HCT116 (cell line): ENCODE data around the gene ACBD4. TPM values are rescaled to one million over a fixed set of nuclear protein-coding genes. Genes with fewer than 3 reads are reported as not detected.

Experiments used
- ATAC-seq: fragments of 200-7000 bp; cut with Tn5 transposase; 2 replicates; pipeline ENCODE4 v1.9.1; 2020; ENCODE audit warnings: mild to moderate bottlenecking, moderate library complexity
- BruUV-seq: library from RNA; stranded (reverse); fragments of 400-500 nt; replicated peaks from 2 replicates; lab custom pipeline; 2021; lab: Mats Ljungman, UMichigan
- CTCF ChIA-PET: fragments of 300-600 bp; sonication (Branson Sonifier 250); formaldehyde crosslinking; loops from one replicate; lab custom pipeline; 2021; ENCODE audit warnings: antibody characterized with exemption; lab: Charles Lee
- POLR2A ChIA-PET: fragments of 300-600, 350-600 bp; sonication (Branson Sonifier 250); formaldehyde crosslinking; loops from one replicate; lab custom pipeline; 2021; ENCODE audit warnings: antibody characterized with exemption; lab: Charles Lee
- RAD21 ChIA-PET, 2 experiments: fragments of 300-600 bp; sonication (Branson Sonifier 250); formaldehyde crosslinking; loops; one replicate each; lab custom pipeline; 2023; ENCODE audit warnings: low total read pairs in 2 of 2; ENCODE audit not compliant: uncharacterized antibody in 2 of 2, unreplicated experiment in 2 of 2, low non-redundant PET in 1 of 2; lab: Charles Lee
- DNase-seq: peaks from one replicate; pipeline ENCODE4 v3.0.0-alpha.2; 2010; ENCODE audit warnings: low read depth, low spot score
- H2AFZ ChIP-seq: fragments of 200-600 bp; shearing (Covaris generic), sonication (generic); 2 replicates; pipeline ENCODE4 v1.6.1; 2017; ENCODE audit warnings: low read depth, mixed run types, mixed read lengths, antibody characterized with exemption, low read length; ENCODE audit not compliant: poor library complexity, severe bottlenecking
- H3K27ac ChIP-seq: 2 replicates; pipeline ENCODE4 v1.5.1; 2012; ENCODE audit warnings: low read depth, low read length
- H3K27me3 ChIP-seq: fragments of 200-600 bp; sonication (generic); 2 replicates; pipeline ENCODE4 v1.6.1; 2016; ENCODE audit warnings: mixed run types, low read length, mixed read lengths; ENCODE audit not compliant: insufficient read depth
- H3K36me3 ChIP-seq, 2 experiments: fragments of 200-500 bp in 1 of 2; fragments of 200-600 bp in 1 of 2; sonication (Bioruptor generic) in 1 of 2; sonication (generic) in 1 of 2; 2 replicates each; pipeline versions ENCODE4 v1.5.1 to v1.6.1; 2014 to 2016; ENCODE audit warnings: low read length in 2 of 2, inconsistent platforms in 1 of 2, mixed read lengths in 1 of 2, mixed run types in 1 of 2; ENCODE audit not compliant: insufficient read depth in 2 of 2, control insufficient read depth in 1 of 2
- H3K4me1 ChIP-seq, 2 experiments: fragments of 200-600 bp in 1 of 2; sonication (generic) in 1 of 2; 2 replicates each; pipeline versions ENCODE4 v1.5.1 to v1.6.1; 2012 to 2017; ENCODE audit warnings: low read length in 2 of 2, inconsistent platforms in 1 of 2, mild to moderate bottlenecking in 1 of 2, mixed read lengths in 1 of 2, mixed run types in 1 of 2, moderate library complexity in 1 of 2; ENCODE audit not compliant: insufficient read depth in 2 of 2, control insufficient read depth in 1 of 2
- H3K4me2 ChIP-seq: fragments of 200-600 bp; sonication (generic); 2 replicates; pipeline ENCODE4 v1.6.1; 2017; ENCODE audit warnings: mixed run types, low read length, mixed read lengths
- H3K4me3 ChIP-seq, 2 experiments: fragments of 200-600 bp in 1 of 2; sonication (generic) in 1 of 2; replicated peaks in 1 of 2; 2 replicates each; pipeline ENCODE4 v1.5.1; 2011 to 2016; ENCODE audit warnings: low read length in 2 of 2, control low read depth in 1 of 2, low read depth in 1 of 2, mild to moderate bottlenecking in 1 of 2, mixed read lengths in 1 of 2, mixed run types in 1 of 2
- H3K79me2 ChIP-seq: fragments of 200-600 bp; sonication (generic); 2 replicates; pipeline ENCODE4 v1.6.1; 2017; ENCODE audit warnings: mild to moderate bottlenecking, mixed run types, low read length, moderate library complexity, mixed read lengths; ENCODE audit not compliant: insufficient read depth
- H3K9ac ChIP-seq: fragments of 200-600 bp; sonication (generic); 2 replicates; pipeline ENCODE4 v1.6.1; 2016; ENCODE audit warnings: low read length, mixed read lengths
- H3K9me2 ChIP-seq: fragments of 200-600 bp; sonication (generic), shearing (Covaris generic); 2 replicates; pipeline ENCODE4 v1.6.1; 2017; ENCODE audit warnings: mixed run types, mild to moderate bottlenecking, moderate library complexity; ENCODE audit not compliant: insufficient read depth
- H3K9me3 ChIP-seq, 2 experiments: fragments of 200-500 bp in 1 of 2; fragments of 200-600 bp in 1 of 2; sonication (Bioruptor generic) in 1 of 2; sonication (generic) in 1 of 2; 2 replicates each; pipeline ENCODE4 v1.6.1; 2014 to 2017; ENCODE audit warnings: low read length in 2 of 2, mixed read lengths in 2 of 2, inconsistent platforms in 1 of 2, low read depth in 1 of 2, mild to moderate bottlenecking in 1 of 2, mixed run types in 1 of 2, moderate library complexity in 1 of 2; ENCODE audit not compliant: control insufficient read depth in 1 of 2, insufficient read depth in 1 of 2
- H4K20me1 ChIP-seq: fragments of 200-600 bp; sonication (generic), shearing (Covaris generic); 2 replicates; pipeline ENCODE4 v1.6.1; 2017; ENCODE audit warnings: mixed run types, mild to moderate bottlenecking, moderate library complexity; ENCODE audit not compliant: insufficient read depth
- CBX3 ChIP-seq: IDR thresholded peaks from 2 replicates; pipeline ENCODE4 v1.6.1; 2012; ENCODE audit warnings: low read depth
- EGR1 ChIP-seq: IDR thresholded peaks from 2 replicates; pipeline ENCODE4 v1.6.1; 2012; ENCODE audit warnings: low read depth
- EZH2phosphoT487 ChIP-seq: fragments of 200-600 bp; IDR thresholded peaks from 2 replicates; pipeline ENCODE4 v1.6.1; 2018; ENCODE audit warnings: antibody characterized with exemption, borderline replicate concordance
- JUND ChIP-seq: IDR thresholded peaks from 2 replicates; pipeline ENCODE4 v1.6.1; 2012
- MAX ChIP-seq: IDR thresholded peaks from 2 replicates; pipeline ENCODE4 v1.6.1; 2012
- POLR2A ChIP-seq: IDR thresholded peaks from 2 replicates; pipeline ENCODE4 v1.7.0; 2011; ENCODE audit warnings: borderline replicate concordance; ENCODE audit not compliant: insufficient read depth, insufficient read length; ENCODE audit errors: extremely low read depth
- POLR2AphosphoS5 ChIP-seq: IDR thresholded peaks from 2 replicates; pipeline ENCODE4 v1.6.1; 2011; ENCODE audit warnings: mild to moderate bottlenecking, low read depth, low read length, moderate library complexity
- SRF ChIP-seq: IDR thresholded peaks from 2 replicates; pipeline ENCODE4 v1.6.1; 2012; ENCODE audit warnings: low read depth
- ZBTB33 ChIP-seq: IDR thresholded peaks from 2 replicates; pipeline ENCODE4 v1.6.1; 2011; ENCODE audit warnings: mild to moderate bottlenecking, low read length, moderate library complexity; ENCODE audit not compliant: insufficient replicate concordance; ENCODE audit errors: extremely low read depth
- ZFX ChIP-seq: fragments of 450-650 bp; IDR thresholded peaks from 2 replicates; pipeline ENCODE4 v1.6.1; 2017
- intact Hi-C: fragments of 100-400 bp; cut with micrococcal nuclease; formaldehyde crosslinking; loops from 2 replicates; pipeline ENCODE4 v1.10.0; 2022
- total RNA-seq: library from RNA; stranded (reverse); gene quantifications from one replicate; pipeline ENCODE4 v1.2.1, GENCODE V29; 2021; ENCODE audit not compliant: unreplicated experiment
- TF ChIP-seq, protein P1 (sequence below), 3 experiments: fragments of 200-600 bp in 1 of 3; sonication (generic) in 1 of 3; IDR thresholded peaks in 2 of 3; conservative IDR thresholded peaks in 1 of 3; 2 replicates each; pipeline ENCODE4 v1.5.1; 2012 to 2017; ENCODE audit warnings: low read depth in 2 of 3, low read length in 2 of 3, antibody characterized with exemption in 1 of 3, borderline replicate concordance in 1 of 3, control low read depth in 1 of 3, mild to moderate bottlenecking in 1 of 3, mixed read lengths in 1 of 3, mixed run types in 1 of 3, moderate library complexity in 1 of 3; ENCODE audit not compliant: insufficient read depth in 1 of 3

Gene ACBD4
- total RNA-seq, 1 experiment from 2014 or later = 13.6 TPM

DNA sequence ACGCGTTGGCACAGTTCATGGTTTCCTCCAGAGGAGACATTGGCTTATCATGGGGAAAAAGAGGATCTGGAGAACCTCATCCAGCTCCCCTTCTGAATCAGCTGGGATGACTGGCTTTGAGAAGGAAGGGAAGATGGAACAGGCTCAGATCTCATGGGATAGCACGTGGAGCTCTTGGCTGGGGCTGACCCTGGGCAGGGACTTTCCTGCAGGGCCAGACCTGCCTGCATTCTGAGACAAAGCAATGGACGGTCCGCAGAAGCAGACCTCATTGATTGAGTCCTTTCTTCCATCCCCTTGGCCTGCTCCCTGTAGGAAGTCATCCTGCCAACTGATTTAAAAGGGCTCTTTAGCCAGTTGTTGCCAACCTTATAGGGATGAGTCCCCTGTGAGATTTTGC, 29.4 kb upstream of the ACBD4 start:
- POLR2A ChIA-PET = no interaction called here
- CTCF ChIA-PET = interaction anchor here (1.2 kb wide), 1 partner anchor 29 kb away, joined by 5 read pairs; the partner anchor contains the start of gene ACBD4
- Histone ChIP-seq H3K4me3 (no peak overlapping the region), H3K36me3 (peaks cover 25 to 53% of the 10 kb centered on the region in 2 experiments), H3K4me1 (peaks cover under 1 to 4% of the 10 kb centered on the region in 2 experiments; a peak in 1 of 4 replicates), H3K27me3 (no peaks in the 10 kb centered on the region), H3K9me2 (no peaks in the 10 kb centered on the region), H3K9ac (no peak overlapping the region)
- intact Hi-C loops = no loop called here
- no peak for DNase-seq
- TF ChIP-seq EGR1 = no peak
- TF ChIP-seq SRF = no peak
- no peak for TF ChIP-seq MAX
- TF ChIP-seq JUND = no peak
- no peak for TF ChIP-seq ZFX
- TF ChIP-seq, protein P1, sequence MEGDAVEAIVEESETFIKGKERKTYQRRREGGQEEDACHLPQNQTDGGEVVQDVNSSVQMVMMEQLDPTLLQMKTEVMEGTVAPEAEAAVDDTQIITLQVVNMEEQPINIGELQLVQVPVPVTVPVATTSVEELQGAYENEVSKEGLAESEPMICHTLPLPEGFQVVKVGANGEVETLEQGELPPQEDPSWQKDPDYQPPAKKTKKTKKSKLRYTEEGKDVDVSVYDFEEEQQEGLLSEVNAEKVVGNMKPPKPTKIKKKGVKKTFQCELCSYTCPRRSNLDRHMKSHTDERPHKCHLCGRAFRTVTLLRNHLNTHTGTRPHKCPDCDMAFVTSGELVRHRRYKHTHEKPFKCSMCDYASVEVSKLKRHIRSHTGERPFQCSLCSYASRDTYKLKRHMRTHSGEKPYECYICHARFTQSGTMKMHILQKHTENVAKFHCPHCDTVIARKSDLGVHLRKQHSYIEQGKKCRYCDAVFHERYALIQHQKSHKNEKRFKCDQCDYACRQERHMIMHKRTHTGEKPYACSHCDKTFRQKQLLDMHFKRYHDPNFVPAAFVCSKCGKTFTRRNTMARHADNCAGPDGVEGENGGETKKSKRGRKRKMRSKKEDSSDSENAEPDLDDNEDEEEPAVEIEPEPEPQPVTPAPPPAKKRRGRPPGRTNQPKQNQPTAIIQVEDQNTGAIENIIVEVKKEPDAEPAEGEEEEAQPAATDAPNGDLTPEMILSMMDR (IDR thresholded peaks at IDR 0.05 in 2 of 3, conservative IDR thresholded peaks at IDR 0.05 in 1 of 3; ENCODE audit: borderline replicate concordance in 1 of 3, insufficient read depth in 1 of 3, low read depth in 2 of 3, low read length in 2 of 3) = no peak
- no peak for TF ChIP-seq ZBTB33
- no peak for TF ChIP-seq POLR2AphosphoS5
- no peak for TF ChIP-seq CBX3
- TF ChIP-seq EZH2phosphoT487 = no peak
- TF ChIP-seq POLR2A = no peak
- TF ChIP-seq, all 23 proteins: peak for 0
- Histone ChIP-seq H2AFZ (no peak overlapping the region), H3K4me2 (no peak overlapping the region), H4K20me1 (no peaks in the 10 kb centered on the region), H3K79me2 (no peaks in the 10 kb centered on the region), H3K9me3 (no peaks in the 10 kb centered on the region), H3K27ac (no peak overlapping the region)
- RAD21 ChIA-PET = no interaction called here
- no peak for ATAC-seq
- no TSS peak for BruUV-seq
